ENCODE results near the gene IZUMO4.
A peak's percentile ranks its signal among the peaks of the same experiment; 100 is the strongest.

IZUMO4 gene

DNA sequence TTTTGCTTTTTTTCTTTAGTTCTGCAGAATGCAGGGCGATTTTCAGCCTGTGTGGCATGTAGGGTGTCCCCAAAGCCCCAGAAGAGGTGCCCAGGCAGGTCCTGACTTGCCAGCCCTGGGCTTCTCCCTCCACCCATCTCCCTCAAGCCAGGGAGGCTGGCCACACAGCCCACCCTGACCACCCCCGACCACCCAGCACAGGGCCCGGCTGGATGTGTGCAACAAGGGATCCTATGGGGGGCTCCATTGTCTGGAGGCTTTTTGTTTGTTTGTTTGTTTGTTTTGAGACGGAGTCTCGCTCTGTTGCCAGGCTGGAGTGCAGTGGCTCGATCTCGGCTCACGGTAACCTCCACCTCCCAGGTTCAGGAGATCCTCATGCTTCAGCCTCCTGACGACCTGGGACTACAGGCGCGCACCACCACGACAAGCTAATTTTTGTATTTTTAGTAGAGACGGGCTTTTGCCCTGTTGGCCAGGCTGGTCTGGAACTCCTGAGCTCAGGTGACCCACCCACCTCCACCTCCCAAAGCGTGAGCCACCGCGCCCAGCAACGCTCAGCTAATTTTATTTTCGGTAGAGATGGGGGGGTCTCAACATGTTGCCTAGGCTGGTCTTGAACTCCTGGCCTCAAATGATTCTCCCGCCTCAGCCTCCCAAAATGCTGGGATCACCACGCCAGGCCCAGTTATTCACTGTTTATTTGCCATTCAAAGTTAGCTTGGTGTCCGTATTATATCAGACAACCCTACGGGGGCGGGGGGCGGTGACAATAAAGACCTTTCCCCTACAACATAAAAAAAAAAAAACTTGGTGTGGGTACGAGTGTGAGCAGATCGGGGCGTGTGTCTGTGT, 37.9 kb upstream of the IZUMO4 start:
- Histone ChIP-seq H3F3A (ENCODE audit: low read depth) (no peaks in the 10 kb centered on the region), H3K9ac (ENCODE audit: low read depth, low read length, poor library complexity, severe bottlenecking) (peak overlapping the region; percentile 93), H3K4me3 (ENCODE audit: low read length, poor library complexity, severe bottlenecking) (no peak overlapping the region), H3K36me3 (ENCODE audit: insufficient read depth, low read length) (no peaks in the 10 kb centered on the region), H3K9me3 (ENCODE audit: insufficient read depth, low read depth, low read length) (no peaks in the 10 kb centered on the region), H3K9me2 (replicated peaks; ENCODE audit: low read depth, low read length) (no peaks in the 10 kb centered on the region), H3K79me2 (ENCODE audit: insufficient read depth, low read length) (peaks cover 47% of the 10 kb centered on the region), H3K4me1 (ENCODE audit: insufficient read depth, low read length, poor library complexity, severe bottlenecking) (peaks cover 53% of the 10 kb centered on the region), H3K4me2 (ENCODE audit: low read depth, low read length, poor library complexity, severe bottlenecking) (no peak overlapping the region), H2AFZ (ENCODE audit: low read length) (no peak overlapping the region), H4K20me1 (ENCODE audit: insufficient read depth, low read length, poor library complexity, severe bottlenecking) (no peaks in the 10 kb centered on the region), H3K27me3 (ENCODE audit: insufficient read depth, low read length, poor library complexity, severe bottlenecking) (no peaks in the 10 kb centered on the region)
- TF ChIP-seq, protein P1, sequence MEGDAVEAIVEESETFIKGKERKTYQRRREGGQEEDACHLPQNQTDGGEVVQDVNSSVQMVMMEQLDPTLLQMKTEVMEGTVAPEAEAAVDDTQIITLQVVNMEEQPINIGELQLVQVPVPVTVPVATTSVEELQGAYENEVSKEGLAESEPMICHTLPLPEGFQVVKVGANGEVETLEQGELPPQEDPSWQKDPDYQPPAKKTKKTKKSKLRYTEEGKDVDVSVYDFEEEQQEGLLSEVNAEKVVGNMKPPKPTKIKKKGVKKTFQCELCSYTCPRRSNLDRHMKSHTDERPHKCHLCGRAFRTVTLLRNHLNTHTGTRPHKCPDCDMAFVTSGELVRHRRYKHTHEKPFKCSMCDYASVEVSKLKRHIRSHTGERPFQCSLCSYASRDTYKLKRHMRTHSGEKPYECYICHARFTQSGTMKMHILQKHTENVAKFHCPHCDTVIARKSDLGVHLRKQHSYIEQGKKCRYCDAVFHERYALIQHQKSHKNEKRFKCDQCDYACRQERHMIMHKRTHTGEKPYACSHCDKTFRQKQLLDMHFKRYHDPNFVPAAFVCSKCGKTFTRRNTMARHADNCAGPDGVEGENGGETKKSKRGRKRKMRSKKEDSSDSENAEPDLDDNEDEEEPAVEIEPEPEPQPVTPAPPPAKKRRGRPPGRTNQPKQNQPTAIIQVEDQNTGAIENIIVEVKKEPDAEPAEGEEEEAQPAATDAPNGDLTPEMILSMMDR (conservative IDR thresholded peaks at IDR 0.05; ENCODE audit: low read length), result no peak
- TF ChIP-seq EZH2phosphoT487 (IDR thresholded peaks at IDR 0.05; ENCODE audit: borderline replicate concordance), result no peak

DNA sequence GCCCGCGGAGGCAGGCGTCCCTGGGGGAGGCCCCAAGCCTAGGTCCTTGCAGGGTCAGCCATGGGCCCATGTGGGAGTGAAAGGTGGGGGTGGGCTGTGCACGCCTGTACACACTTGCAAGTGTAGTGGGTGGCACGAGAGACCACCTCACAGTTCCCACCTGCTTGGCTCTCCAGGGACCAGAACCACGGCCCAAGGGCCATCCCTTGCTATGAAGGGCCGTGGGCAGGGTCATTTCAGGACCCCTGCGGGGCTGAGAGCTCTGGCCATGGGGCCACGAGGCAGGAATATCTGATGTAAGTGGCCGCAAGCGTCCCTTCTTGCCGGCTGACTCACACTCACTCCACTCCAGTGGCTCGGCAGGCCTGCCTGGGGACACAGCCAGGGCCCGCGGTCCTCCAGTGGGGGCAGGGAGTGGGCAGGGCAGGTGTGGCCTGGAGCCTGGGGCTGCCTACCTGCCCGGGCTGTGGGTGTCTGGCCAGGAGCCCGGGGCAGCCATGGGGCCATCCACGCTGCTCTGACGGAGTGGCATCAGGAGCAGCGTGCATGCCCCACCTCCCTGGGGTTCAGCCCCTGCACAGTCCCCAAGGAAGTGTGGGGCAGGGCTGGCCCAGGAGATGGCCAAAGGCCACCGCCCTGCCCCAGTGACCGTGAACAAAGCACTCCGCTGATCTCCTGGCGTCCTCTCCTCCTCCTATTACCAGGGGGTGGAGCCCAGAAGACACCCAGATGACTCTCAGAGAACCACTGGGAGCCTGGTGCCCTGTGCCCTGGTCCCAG, 37.1 kb upstream of the IZUMO4 start:
- TF ChIP-seq EZH2phosphoT487 (IDR thresholded peaks at IDR 0.05; ENCODE audit: borderline replicate concordance), result no peak
- TF ChIP-seq, protein P1 (conservative IDR thresholded peaks at IDR 0.05; ENCODE audit: low read length), result no peak
- Histone ChIP-seq H3F3A (ENCODE audit: low read depth) (no peaks in the 10 kb centered on the region), H3K79me2 (ENCODE audit: insufficient read depth, low read length) (peaks cover 43% of the 10 kb centered on the region), H3K9me3 (ENCODE audit: insufficient read depth, low read depth, low read length) (no peaks in the 10 kb centered on the region), H3K4me2 (ENCODE audit: low read depth, low read length, poor library complexity, severe bottlenecking) (peak overlapping the region; percentile 88), H3K4me1 (ENCODE audit: insufficient read depth, low read length, poor library complexity, severe bottlenecking) (peaks cover 50% of the 10 kb centered on the region), H2AFZ (ENCODE audit: low read length) (no peak overlapping the region), H3K27me3 (ENCODE audit: insufficient read depth, low read length, poor library complexity, severe bottlenecking) (no peaks in the 10 kb centered on the region), H4K20me1 (ENCODE audit: insufficient read depth, low read length, poor library complexity, severe bottlenecking) (no peaks in the 10 kb centered on the region), H3K4me3 (ENCODE audit: low read length, poor library complexity, severe bottlenecking) (peak overlapping the region; percentile 96), H3K36me3 (ENCODE audit: insufficient read depth, low read length) (no peaks in the 10 kb centered on the region), H3K9ac (ENCODE audit: low read depth, low read length, poor library complexity, severe bottlenecking) (peak overlapping the region; percentile 93), H3K9me2 (replicated peaks; ENCODE audit: low read depth, low read length) (no peaks in the 10 kb centered on the region)

DNA sequence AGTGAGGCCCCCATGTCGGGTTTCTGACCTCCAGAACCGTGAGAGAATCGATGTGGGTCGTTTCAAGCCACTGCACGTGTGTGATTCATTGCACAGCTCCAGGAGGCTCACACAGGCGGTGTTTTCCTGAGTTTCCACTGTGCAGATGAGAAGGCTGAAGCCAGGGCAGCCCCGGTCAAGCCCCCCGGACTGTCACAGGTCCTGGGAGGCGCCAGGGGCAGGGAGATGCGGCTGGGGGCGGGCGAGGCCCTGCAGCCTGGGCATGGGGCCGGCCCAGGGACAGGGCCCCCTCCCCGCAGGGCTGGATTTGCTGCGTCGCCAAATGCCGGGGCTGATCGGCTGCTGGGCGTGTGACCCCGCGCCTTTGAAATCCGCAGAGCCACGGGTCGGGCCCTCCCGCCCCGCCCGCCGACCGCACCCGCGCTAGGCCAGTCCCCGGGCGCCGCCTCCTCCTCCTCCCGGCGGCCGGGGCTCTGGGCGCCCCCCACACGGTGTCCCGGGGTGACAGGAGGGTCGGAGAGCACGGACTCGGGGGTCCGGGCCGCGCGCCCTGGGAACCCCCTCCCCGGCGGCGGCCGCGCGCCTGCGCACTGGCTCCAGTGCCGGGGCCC, 35.7 kb upstream of the IZUMO4 start:
- TF ChIP-seq, protein P1 (conservative IDR thresholded peaks at IDR 0.05; ENCODE audit: low read length), result no peak
- no peak for TF ChIP-seq EZH2phosphoT487 (IDR thresholded peaks at IDR 0.05; ENCODE audit: borderline replicate concordance)
- peak overlapping the region; percentile 96 for H3K4me3 ChIP-seq (ENCODE audit: low read length, poor library complexity, severe bottlenecking)
- peak overlapping the region; percentile 88 for H3K4me2 ChIP-seq (ENCODE audit: low read depth, low read length, poor library complexity, severe bottlenecking)
- H3K79me2 ChIP-seq (ENCODE audit: insufficient read depth, low read length), result peaks cover 37% of the 10 kb centered on the region
- H3F3A ChIP-seq (ENCODE audit: low read depth), result no peaks in the 10 kb centered on the region
- no peaks in the 10 kb centered on the region for H4K20me1 ChIP-seq (ENCODE audit: insufficient read depth, low read length, poor library complexity, severe bottlenecking)
- H3K36me3 ChIP-seq (ENCODE audit: insufficient read depth, low read length), result no peaks in the 10 kb centered on the region
- H3K9me2 ChIP-seq (replicated peaks; ENCODE audit: low read depth, low read length), result no peaks in the 10 kb centered on the region
- peak overlapping the region; percentile 47; the same call in 1 of the 2 replicates for H2AFZ ChIP-seq (ENCODE audit: low read length)
- H3K27me3 ChIP-seq (ENCODE audit: insufficient read depth, low read length, poor library complexity, severe bottlenecking), result no peaks in the 10 kb centered on the region
- H3K4me1 ChIP-seq (ENCODE audit: insufficient read depth, low read length, poor library complexity, severe bottlenecking), result peaks cover 43% of the 10 kb centered on the region
- no peaks in the 10 kb centered on the region for H3K9me3 ChIP-seq (ENCODE audit: insufficient read depth, low read depth, low read length)
- peak overlapping the region; percentile 93 for H3K9ac ChIP-seq (ENCODE audit: low read depth, low read length, poor library complexity, severe bottlenecking)

Measured in Loucy (cell line).